Esophagus (tissue), 2 donors: ENCODE results near the gene XRCC3. TPM values are rescaled to one million over a fixed set of nuclear protein-coding genes. Genes with fewer than 3 reads are reported as not detected.

Source experiments
- H3K27ac ChIP-seq, 2 donors: one replicate each; pipeline ENCODE4 v1.5.1; 2013; ENCODE audit warnings: low read depth in 2 of 2, mild to moderate bottlenecking in 2 of 2, inconsistent platforms in 1 of 2, low read length in 1 of 2, moderate library complexity in 1 of 2
- H3K27me3 ChIP-seq, 2 donors: one replicate each; pipeline ENCODE4 v1.6.1; 2013; ENCODE audit warnings: low read length in 2 of 2, control low read depth in 1 of 2, mild to moderate bottlenecking in 1 of 2; ENCODE audit not compliant: insufficient read depth in 2 of 2, control insufficient read depth in 1 of 2
- H3K36me3 ChIP-seq, 2 donors: one replicate each; pipeline ENCODE4 v1.6.1; 2013; ENCODE audit warnings: low read length in 1 of 2; ENCODE audit not compliant: control insufficient read depth in 2 of 2, insufficient read depth in 2 of 2
- H3K4me1 ChIP-seq, 2 donors: one replicate each; pipeline ENCODE4 v1.6.1; 2013; ENCODE audit warnings: low read length in 1 of 2; ENCODE audit not compliant: control insufficient read depth in 2 of 2, insufficient read depth in 2 of 2
- H3K4me3 ChIP-seq, 2 donors: one replicate each; pipeline ENCODE4 v1.5.1; 2013; ENCODE audit warnings: low read length in 2 of 2, mild to moderate bottlenecking in 2 of 2, low read depth in 1 of 2, moderate library complexity in 1 of 2
- H3K9me3 ChIP-seq, 2 donors: one replicate each; pipeline ENCODE4 v1.6.1; 2013; ENCODE audit warnings: mild to moderate bottlenecking in 2 of 2, low read depth in 1 of 2, low read length in 1 of 2, moderate library complexity in 1 of 2; ENCODE audit not compliant: control insufficient read depth in 2 of 2, insufficient read depth in 1 of 2
- WGBS, 2 donors: extraction: QIAGEN DNeasy Blood & Tissue Kit; methylation state at CpG; one replicate each; pipeline ENCODE4 v1.1.7; 2013; 5-methylcytosine and 5-hydroxymethylcytosine counted together
- polyA plus RNA-seq, 2 donors: library from polyadenylated mRNA; stranded (reverse); fragments of 200-250 nt; gene quantifications; one replicate each; pipeline ENCODE4 v1.2.3, GENCODE V29; 2013
- donor health status: healthy with polysubstance abuse.
- donor health status: Bipolar disorder and iron deficiency.

XRCC3 gene
- polyA plus RNA-seq, 2 donors = 7.7 to 17.6 TPM

DNA sequence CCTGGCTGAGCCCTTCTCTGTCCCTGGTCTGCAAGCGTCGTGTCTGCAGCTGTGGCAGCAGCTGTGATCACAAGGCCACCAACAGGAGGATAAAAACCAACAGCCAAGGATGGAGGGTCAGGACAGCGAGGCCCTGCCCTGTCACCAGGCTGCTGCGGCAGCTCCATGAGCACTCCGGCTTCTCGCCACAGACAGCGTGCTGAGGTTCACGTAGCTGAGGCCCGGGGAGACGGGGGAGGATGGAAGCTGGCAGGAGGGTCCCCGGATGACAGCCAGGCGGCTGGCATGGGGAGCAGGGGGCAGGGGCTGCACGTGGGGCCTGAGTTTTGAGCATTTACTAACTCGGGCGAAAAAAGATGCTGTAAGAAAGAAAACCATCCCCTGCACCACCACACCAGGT lies 5.4 kb downstream of the XRCC3 start:
- Histone ChIP-seq H3K27me3 (no peaks in the 10 kb centered on the region), H3K4me3 (no peak overlapping the region), H3K27ac (no peak overlapping the region), H3K4me1 (peaks cover 12 to 46% of the 10 kb centered on the region in 2 donors), H3K36me3 (peaks cover 3 to 29% of the 10 kb centered on the region in 2 donors), H3K9me3 (no peaks in the 10 kb centered on the region)
- WGBS, 2 donors = 86% methylated on average over 15 of the region's 15 CpGs

- H3K27ac ChIP-seq = no peak overlapping the region
- no peak overlapping the region for H3K4me3 ChIP-seq
- H3K36me3 ChIP-seq = peaks cover 3 to 33% of the 10 kb centered on the region in 2 donors
These were observed 6.5 kb downstream of the XRCC3 start for GRCh38 chr14:103708750-103709187.

DNA sequence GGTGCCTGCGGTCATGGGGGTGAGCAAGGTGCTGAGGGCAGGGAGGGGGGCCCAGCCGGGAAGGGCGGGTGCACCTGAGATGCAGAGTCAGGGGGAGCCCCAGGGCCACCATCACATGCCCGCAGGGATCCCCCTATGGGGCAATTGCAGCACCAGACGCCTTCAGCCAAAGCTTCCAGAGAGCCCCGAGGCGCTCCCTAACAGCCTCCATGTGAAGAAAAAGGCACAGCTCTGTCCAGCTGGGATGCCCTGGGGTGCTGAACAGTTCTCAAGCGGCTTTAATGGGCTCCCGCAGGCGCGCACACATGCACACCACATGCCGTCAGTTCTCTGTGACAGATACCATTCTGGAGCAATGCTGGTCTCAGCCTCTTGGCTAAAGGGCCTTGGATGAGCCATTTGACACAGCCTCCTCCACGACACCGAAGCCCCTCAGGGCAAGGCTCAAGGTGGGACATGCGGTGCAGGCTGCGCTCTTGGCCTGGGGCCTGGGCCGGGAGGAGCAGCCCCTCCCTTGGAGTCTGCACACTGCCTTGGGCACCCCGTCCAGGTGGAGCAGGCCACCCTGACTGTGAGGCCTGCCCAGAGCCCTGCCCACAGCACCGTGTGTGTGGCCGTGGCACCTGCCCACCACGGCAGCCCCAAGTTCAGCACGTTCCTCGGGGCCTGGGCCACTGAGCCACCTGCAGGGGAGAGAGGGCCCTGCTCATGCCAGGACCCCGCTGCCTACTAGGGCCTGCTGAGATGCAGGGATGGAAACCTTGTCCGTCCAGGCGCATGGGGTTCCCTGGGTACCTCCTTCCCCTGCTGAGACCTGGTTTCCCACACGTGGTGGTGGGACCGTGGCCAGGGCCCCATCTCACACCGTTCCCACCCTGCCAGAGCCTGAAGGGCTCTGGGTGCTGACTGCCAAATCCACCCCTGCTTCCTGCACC lies 7.7 kb downstream of the XRCC3 start:
- Histone ChIP-seq H3K27me3 (no peaks in the 10 kb centered on the region), H3K4me3 (no peak overlapping the region), H3K4me1 (peaks cover 12 to 28% of the 10 kb centered on the region in 2 donors), H3K36me3 (peaks cover 3 to 45% of the 10 kb centered on the region in 2 donors), H3K27ac (peak overlapping the region in 1 of 2 donors; percentile 6), H3K9me3 (no peaks in the 10 kb centered on the region)
- 60 to 72% methylated on average over 27 to 29 of the region's 29 CpGs for WGBS, 2 donors

More at GRCh38 chr14:103708750-103709187, 6.5 kb downstream of the XRCC3 start:
- Histone ChIP-seq H3K9me3 (no peaks in the 10 kb centered on the region), H3K4me1 (peaks cover 12 to 39% of the 10 kb centered on the region in 2 donors), H3K27me3 (no peaks in the 10 kb centered on the region)
- WGBS, 2 donors = 48 to 52% methylated on average over 18 of the region's 18 CpGs

DNA sequence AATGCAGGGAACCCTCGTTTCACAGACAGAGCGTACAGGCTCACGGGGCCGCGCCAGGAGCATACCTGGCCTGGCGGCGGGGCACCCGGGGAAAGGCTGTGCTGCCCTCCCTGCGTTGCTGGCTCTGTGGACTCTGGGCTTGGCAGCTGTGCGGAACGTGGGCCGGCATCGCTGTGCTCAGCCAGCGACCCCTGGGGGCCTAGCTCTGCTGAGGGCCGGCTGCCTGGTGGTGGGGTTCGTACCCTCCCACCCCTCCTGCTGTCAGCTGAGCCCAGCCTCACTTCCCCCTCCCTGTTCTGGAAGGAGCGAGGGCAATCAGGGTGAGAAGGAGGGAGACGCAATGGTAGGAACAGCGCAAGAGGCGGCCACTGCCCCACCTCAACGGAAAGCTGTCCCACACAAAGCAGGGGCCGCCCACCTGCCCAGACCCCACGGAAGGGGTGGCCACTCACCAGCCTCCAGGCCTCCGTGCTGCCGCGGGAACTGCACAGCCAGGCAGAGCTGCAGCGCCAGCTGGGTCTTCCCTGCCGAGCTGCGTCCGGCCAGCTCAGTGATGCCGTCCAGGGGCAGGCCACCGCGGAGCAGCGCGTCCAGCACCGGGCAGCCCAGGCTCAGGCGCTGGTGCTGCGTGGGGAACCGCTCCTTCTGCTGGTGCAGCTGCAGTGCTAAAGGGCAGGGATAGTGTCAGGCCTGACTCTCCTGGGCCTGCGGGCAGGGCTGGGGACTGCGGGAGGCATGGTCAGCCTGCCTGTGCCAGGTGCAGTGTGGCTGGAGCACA lies 8.5 kb downstream of the XRCC3 start:
- H3K4me3 ChIP-seq = no peak overlapping the region
- H3K4me1 ChIP-seq = peaks cover 11 to 23% of the 10 kb centered on the region in 2 donors
- no peaks in the 10 kb centered on the region for H3K27me3 ChIP-seq
- H3K36me3 ChIP-seq = peaks cover 7 to 50% of the 10 kb centered on the region in 2 donors
- H3K9me3 ChIP-seq = peaks cover 0 to 2% of the 10 kb centered on the region in 2 donors
- WGBS, 2 donors = 87 to 92% methylated on average over 40 to 41 of the region's 41 CpGs
- no peak overlapping the region for H3K27ac ChIP-seq

GRCh38 chr14:103705504-103706284 lies 9.6 kb downstream of the XRCC3 start:
- no peak overlapping the region for H3K4me3 ChIP-seq
- H3K36me3 ChIP-seq = peaks cover 7 to 51% of the 10 kb centered on the region in 2 donors
- peaks cover 0 to 2% of the 10 kb centered on the region in 2 donors for H3K9me3 ChIP-seq
- peaks cover 9 to 23% of the 10 kb centered on the region in 2 donors for H3K4me1 ChIP-seq
- H3K27ac ChIP-seq = peak overlapping the region; percentile 43 to 48
- no peaks in the 10 kb centered on the region for H3K27me3 ChIP-seq
- WGBS, 2 donors = 74 to 79% methylated on average over 28 of the region's 28 CpGs

DNA sequence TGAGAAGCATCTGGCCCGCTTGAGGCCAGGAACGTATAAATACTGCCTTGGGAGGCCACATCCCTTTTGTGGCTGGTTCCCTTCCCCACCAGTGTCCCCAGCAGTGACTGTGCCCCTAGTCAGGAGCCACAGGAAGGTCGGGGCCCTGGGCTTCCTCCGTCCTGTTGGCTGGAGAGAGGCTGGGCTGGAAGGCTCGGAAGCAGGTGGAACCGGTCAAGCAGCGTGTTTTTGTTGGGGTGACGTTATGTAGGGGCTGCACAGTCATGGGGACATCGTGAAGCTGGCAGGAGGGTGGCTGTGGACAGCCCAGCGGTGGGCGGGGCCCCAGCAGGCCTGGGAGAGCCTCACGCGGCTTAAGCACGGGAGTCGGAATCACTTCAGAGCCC lies 10.1 kb downstream of the XRCC3 start:
- peaks cover 0 to 2% of the 10 kb centered on the region in 2 donors for H3K9me3 ChIP-seq
- no peak overlapping the region for H3K4me3 ChIP-seq
- H3K27me3 ChIP-seq = no peaks in the 10 kb centered on the region
- H3K36me3 ChIP-seq = peaks cover 7 to 55% of the 10 kb centered on the region in 2 donors
- H3K27ac ChIP-seq = peak overlapping the region; percentile 11 to 38
- WGBS, 2 donors = 68 to 77% methylated on average over 15 of the region's 15 CpGs
- H3K4me1 ChIP-seq = peaks cover 9 to 28% of the 10 kb centered on the region in 2 donors

- H3K9me3 ChIP-seq = peaks cover 0 to 2% of the 10 kb centered on the region in 2 donors
These were observed 10.5 kb downstream of the XRCC3 start for GRCh38 chr14:103704708-103705107.

GRCh38 chr14:103703433-103704385 lies 11.5 kb downstream of the XRCC3 start:
- peaks cover 9 to 58% of the 10 kb centered on the region in 2 donors for H3K36me3 ChIP-seq
- peaks cover 19 to 31% of the 10 kb centered on the region in 2 donors for H3K4me1 ChIP-seq
- H3K4me3 ChIP-seq = no peak overlapping the region
- 74 to 81% methylated on average over 24 of the region's 24 CpGs for WGBS, 2 donors
- H3K27me3 ChIP-seq = no peaks in the 10 kb centered on the region
- H3K9me3 ChIP-seq = peaks cover 0 to 2% of the 10 kb centered on the region in 2 donors
- H3K27ac ChIP-seq = peak overlapping the region; percentile 4 to 8

More at GRCh38 chr14:103704708-103705107, 10.5 kb downstream of the XRCC3 start:
- Histone ChIP-seq H3K4me1 (peaks cover 12 to 29% of the 10 kb centered on the region in 2 donors), H3K27me3 (no peaks in the 10 kb centered on the region), H3K36me3 (peaks cover 7 to 54% of the 10 kb centered on the region in 2 donors), H3K27ac (peak overlapping the region; percentile 11 to 34), H3K4me3 (no peak overlapping the region)
- 72 to 76% methylated on average over 13 of the region's 13 CpGs for WGBS, 2 donors
